H1 (cell line): Measurements from ENCODE around the gene DRC1. TPM values are rescaled to one million over a fixed set of nuclear protein-coding genes. Genes with fewer than 3 reads are reported as not detected.
"Not testable (repeated sequence)": the region's sequence is repeated elsewhere in the genome, so short reads cannot be mapped to it uniquely, and the experiment has no call there.

Experiments used
- CTCF ChIA-PET: fragments of 300-600 bp; sonication (Branson Sonifier 250); formaldehyde crosslinking; loops from one replicate; lab custom pipeline; 2021; ENCODE audit not compliant: partially characterized antibody; lab: Charles Lee
- POLR2A ChIA-PET: fragments of 300-600 bp; sonication (Branson Sonifier 250); formaldehyde crosslinking; loops from one replicate; lab custom pipeline; 2021; ENCODE audit warnings: inconsistent platforms; ENCODE audit not compliant: partially characterized antibody; lab: Charles Lee
- DNase-seq, 2 experiments: peaks; one replicate each; pipeline versions ENCODE4 v3.0.0 to v3.0.0-alpha.2; 2010 to 2022; ENCODE audit warnings: low spot score in 2 of 2, low read depth in 1 of 2, mixed read lengths in 1 of 2
- FAIRE-seq: peaks from 2 replicates; lab custom pipeline; 2011; peaks lifted over from hg19 to GRCh38; lab: Jason Lieb, UNC
- H2AFZ ChIP-seq: 2 replicates; pipeline ENCODE4 v1.8.1; 2012; ENCODE audit warnings: low read length, inconsistent platforms
- H2AK5ac ChIP-seq: 2 replicates; pipeline ENCODE4 v1.6.1; 2013; ENCODE audit warnings: low read depth, low read length
- H2BK120ac ChIP-seq: replicated peaks from 2 replicates; pipeline ENCODE3; 2013; ENCODE audit warnings: low read depth, low read length, inconsistent platforms
- H2BK12ac ChIP-seq: 2 replicates; pipeline ENCODE4 v1.6.1; 2013; ENCODE audit warnings: low read depth, low read length
- H2BK15ac ChIP-seq: 2 replicates; pipeline ENCODE4 v1.6.1; 2013; ENCODE audit warnings: low read length
- H2BK20ac ChIP-seq: 2 replicates; pipeline ENCODE4 v1.6.1; 2013; ENCODE audit warnings: low read length
- H2BK5ac ChIP-seq: 2 replicates; pipeline ENCODE4 v1.6.1; 2013; ENCODE audit warnings: low read depth, low read length
- H3K14ac ChIP-seq: 2 replicates; pipeline ENCODE4 v1.6.1; 2013; ENCODE audit warnings: inconsistent platforms; ENCODE audit not compliant: insufficient read length
- H3K18ac ChIP-seq: 2 replicates; pipeline ENCODE4 v1.6.1; 2013; ENCODE audit warnings: low read length; ENCODE audit errors: extremely low read depth
- H3K23ac ChIP-seq: 2 replicates; pipeline ENCODE4 v1.6.1; 2013; ENCODE audit warnings: inconsistent platforms; ENCODE audit not compliant: insufficient read length
- H3K23me2 ChIP-seq: 2 replicates; pipeline ENCODE4 v1.6.1; 2013; ENCODE audit warnings: low read depth, low read length
- H3K27ac ChIP-seq: 2 replicates; pipeline ENCODE4 v1.6.1; 2011; ENCODE audit warnings: low read depth, low read length, inconsistent platforms
- H3K27me3 ChIP-seq, 4 experiments: replicated peaks in 1 of 4; 1 replicate in 1 of 4; 2 replicates in 3 of 4; pipeline versions ENCODE4 v1.6.1 to v1.8.1; 2011 to 2013; ENCODE audit warnings: low read length in 3 of 4, mild to moderate bottlenecking in 3 of 4, inconsistent platforms in 2 of 4, mixed read lengths in 2 of 4, moderate library complexity in 1 of 4; ENCODE audit not compliant: control insufficient read depth in 3 of 4, insufficient read depth in 3 of 4; ENCODE audit errors: extremely low read depth in 1 of 4
- H3K36me3 ChIP-seq, 4 experiments: 2 replicates each; pipeline versions ENCODE4 v1.6.1 to v1.8.1; 2011 to 2013; ENCODE audit warnings: mild to moderate bottlenecking in 4 of 4, low read length in 3 of 4, moderate library complexity in 2 of 4, control low read depth in 1 of 4, inconsistent platforms in 1 of 4; ENCODE audit not compliant: insufficient read depth in 4 of 4, control insufficient read depth in 2 of 4
- H3K4ac ChIP-seq: replicated peaks from 2 replicates; pipeline ENCODE3; 2013; ENCODE audit warnings: low read length, low read depth, mixed read lengths, inconsistent platforms; ENCODE audit not compliant: insufficient read length
- H3K4me1 ChIP-seq, 4 experiments: replicated peaks in 1 of 4; 1 replicate in 1 of 4; 2 replicates in 3 of 4; pipeline versions ENCODE4 v1.6.1 to v1.8.1; 2011 to 2013; ENCODE audit warnings: low read length in 3 of 4, inconsistent platforms in 2 of 4, mixed read lengths in 1 of 4; ENCODE audit not compliant: insufficient read depth in 4 of 4, control insufficient read depth in 3 of 4
- H3K4me2 ChIP-seq, 2 experiments: 2 replicates each; pipeline versions ENCODE4 v1.6.1 to v1.8.1; 2011 to 2013; ENCODE audit warnings: low read depth in 2 of 2, low read length in 2 of 2, control low read depth in 1 of 2, inconsistent platforms in 1 of 2, mild to moderate bottlenecking in 1 of 2; ENCODE audit not compliant: insufficient read depth in 1 of 2
- H3K4me3 ChIP-seq, 4 experiments: fragments of 200-600, 300-600 bp in 1 of 4; sonication (generic), shearing (Covaris generic), sonication (Bioruptor Twin) in 1 of 4; 2 replicates each; pipeline versions ENCODE4 v1.5.1 to v1.8.1; 2011 to 2016; ENCODE audit warnings: low read length in 4 of 4, low read depth in 3 of 4, control low read depth in 2 of 4, inconsistent platforms in 2 of 4, mild to moderate bottlenecking in 2 of 4, mixed read lengths in 1 of 4, moderate library complexity in 1 of 4; ENCODE audit not compliant: insufficient read depth in 2 of 4; ENCODE audit errors: extremely low read depth in 1 of 4
- H3K56ac ChIP-seq: replicated peaks from 2 replicates; pipeline ENCODE3; 2013; ENCODE audit warnings: low read depth, mild to moderate bottlenecking, mixed read lengths, low read length, inconsistent platforms; ENCODE audit not compliant: insufficient read length
- H3K79me1 ChIP-seq: 2 replicates; pipeline ENCODE4 v1.6.1; 2013; ENCODE audit warnings: low read depth, low read length, control low read depth
- H3K79me2 ChIP-seq, 2 experiments: 2 replicates each; pipeline versions ENCODE4 v1.6.1 to v1.8.1; 2012 to 2013; ENCODE audit warnings: low read length in 2 of 2, mild to moderate bottlenecking in 2 of 2, inconsistent platforms in 1 of 2; ENCODE audit not compliant: insufficient read depth in 2 of 2, control insufficient read depth in 1 of 2
- H3K9ac ChIP-seq, 4 experiments: replicated peaks in 1 of 4; 1 replicate in 1 of 4; 2 replicates in 3 of 4; pipeline versions ENCODE4 v1.6.1 to v1.8.1; 2011 to 2013; ENCODE audit warnings: low read depth in 3 of 4, low read length in 3 of 4, control low read depth in 2 of 4, mild to moderate bottlenecking in 2 of 4, moderate library complexity in 2 of 4, inconsistent platforms in 1 of 4; ENCODE audit errors: extremely low read depth in 1 of 4
- H3K9me3 ChIP-seq, 2 experiments: 2 replicates each; pipeline versions ENCODE4 v1.6.1 to v1.8.1; 2012 to 2013; ENCODE audit warnings: mild to moderate bottlenecking in 2 of 2, moderate library complexity in 2 of 2, control low read depth in 1 of 2, inconsistent platforms in 1 of 2, low read depth in 1 of 2, low read length in 1 of 2, mixed read lengths in 1 of 2; ENCODE audit not compliant: insufficient read depth in 2 of 2
- H4K20me1 ChIP-seq, 2 experiments: replicated peaks in 1 of 2; 2 replicates each; pipeline versions ENCODE3 to v1.8.1; 2011 to 2013; ENCODE audit warnings: inconsistent platforms in 2 of 2, low read length in 2 of 2, mild to moderate bottlenecking in 1 of 2; ENCODE audit not compliant: insufficient read depth in 2 of 2, control insufficient read depth in 1 of 2
- H4K5ac ChIP-seq: 2 replicates; pipeline ENCODE4 v1.6.1; 2013; ENCODE audit warnings: low read length, low read depth, mixed read lengths, inconsistent platforms; ENCODE audit not compliant: insufficient read length
- H4K8ac ChIP-seq: 2 replicates; pipeline ENCODE4 v1.8.0; 2013; ENCODE audit warnings: mild to moderate bottlenecking, moderate library complexity, low read length, inconsistent platforms; ENCODE audit not compliant: insufficient read depth; ENCODE audit errors: extremely low read depth
- H4K91ac ChIP-seq: replicated peaks from 2 replicates; pipeline ENCODE3; 2013; ENCODE audit warnings: low read length, mixed read lengths, inconsistent platforms; ENCODE audit not compliant: insufficient read length
- KDM1A ChIP-seq: fragments of 200-600, 300-600 bp; sonication (generic); IDR thresholded peaks from 2 replicates; pipeline ENCODE4 v1.7.1; 2016; ENCODE audit warnings: mild to moderate bottlenecking, low read length, borderline replicate concordance
- WGBS, 2 experiments: shearing (Covaris generic) in 1 of 2; methylation state at CpG; one replicate each; pipeline versions ENCODE4 v1.1.6 to v1.1.7; 2013 to 2015; ENCODE audit warnings: low lambda C conversion rate in 2 of 2, mixed read lengths in 2 of 2, inconsistent platforms in 1 of 2, low coverage in 1 of 2, missing lambda C conversion rate in 1 of 2; ENCODE audit not compliant: insufficient replicate concordance in 2 of 2, insufficient coverage in 1 of 2, insufficient read length in 1 of 2; ENCODE audit errors: extremely low coverage in 1 of 2, missing lambda C conversion rate in 1 of 2; 5-methylcytosine and 5-hydroxymethylcytosine counted together
- polyA plus RNA-seq, 7 experiments: library from polyadenylated mRNA; depleted of rRNA in 3 of 7; stranded (reverse) in 5 of 7; unstranded in 2 of 7; fragments of >200 nt in 5 of 7; fragments of 200-250 nt in 2 of 7; gene quantifications; 1 replicate in 5 of 7; 2 replicates in 1 of 7; 4 replicates in 1 of 7; pipeline versions ENCODE4 v1.2.1 to v1.2.3, GENCODE V29; 2011 to 2013; ENCODE audit warnings: missing spikeins in 2 of 7, mixed read lengths in 2 of 7
- total RNA-seq: library from RNA; stranded (reverse); fragmentation: NEBNext Ultra II Directional; extraction: Animal tissue kit (Norgen Biotek cat#: 25700); gene quantifications from 2 replicates; pipeline ENCODE4 v1.2.1, GENCODE V29; 2021

Gene DRC1
- total and polyA plus RNA-seq, 2 of the 8 experiments (the other 6 are each of a cell fraction or from before 2014, with no cell fraction given), result 0.08 TPM; not detected in 1

- H3K4me3 ChIP-seq, H3K56ac ChIP-seq, H2AK5ac ChIP-seq, H2BK15ac ChIP-seq, H4K20me1 ChIP-seq, FAIRE-seq, H3K18ac ChIP-seq, H4K8ac ChIP-seq, H3K36me3 ChIP-seq, H3K4me2 ChIP-seq, H4K5ac ChIP-seq, H3K23me2 ChIP-seq, H3K4ac ChIP-seq, H3K79me2 ChIP-seq, H3K9me3 ChIP-seq, H2BK5ac ChIP-seq, H2BK120ac ChIP-seq, H3K27me3 ChIP-seq, POLR2A ChIA-PET, H3K23ac ChIP-seq, H3K79me1 ChIP-seq, H3K4me1 ChIP-seq, H3K9ac ChIP-seq, H3K14ac ChIP-seq, H2AFZ ChIP-seq, H4K91ac ChIP-seq, DNase-seq, H2BK12ac ChIP-seq, H2BK20ac ChIP-seq, H3K27ac ChIP-seq: not testable (repeated sequence)
- TF ChIP-seq KDM1A, result peak; percentile 46; the same call in 1 of the 2 replicates
- 87% methylated on average over 1 of the region's 1 CpG; no CpG with 5 or more reads in 1 of the 2 experiments for WGBS, 2 experiments
- CTCF ChIA-PET, result interaction anchor here (0.8 to 8.2 kb wide), 20 partner anchors 9 to 307 kb away, joined by 3 to 68 read pairs (median 4); partner anchors contain the start of genes ADGRF3, OTOF and SELENOI
These were observed 66.8 kb downstream of the DRC1 start for GRCh38 chr2:26468544-26468943.
